ENCODE results near the gene MAPRE2.
"Not testable (repeated sequence)": the region's sequence is repeated elsewhere in the genome, so short reads cannot be mapped to it uniquely, and the experiment has no call there.

MAPRE2 gene

GRCh38 chr18:35106013-35106844, 65.0 kb downstream of the MAPRE2 start:
- no peak overlapping the region for H3K9ac ChIP-seq (ENCODE audit: low read length)
- no peaks in the 10 kb centered on the region for H3K36me3 ChIP-seq (ENCODE audit: control insufficient read depth in 1 of 2, insufficient read depth in 2 of 2, low read length in 2 of 2)
- H3K4me2 ChIP-seq (ENCODE audit: low read length) = no peak overlapping the region
- no peaks in the 10 kb centered on the region for H3K79me2 ChIP-seq (ENCODE audit: control insufficient read depth, insufficient read depth, low read length, poor library complexity)
- H2BK5ac ChIP-seq (ENCODE audit: low read depth, low read length, poor library complexity) = no peak overlapping the region
- no peak overlapping the region for H2BK120ac ChIP-seq (ENCODE audit: insufficient read depth, low read length, poor library complexity)
- no peak overlapping the region for H4K12ac ChIP-seq (ENCODE audit: low read depth, low read length)
- no peak overlapping the region for H4K91ac ChIP-seq (ENCODE audit: low read depth, low read length)
- H3K27ac ChIP-seq (ENCODE audit: low read depth, low read length) = no peak overlapping the region
- H3K4me1 ChIP-seq (ENCODE audit: control insufficient read depth in 1 of 2, insufficient read depth in 2 of 2, low read length in 2 of 2) = no peaks in the 10 kb centered on the region
- no peaks in the 10 kb centered on the region for H3K27me3 ChIP-seq (ENCODE audit: insufficient read depth, low read length)
- H3K23ac ChIP-seq (ENCODE audit: low read length) = no peak overlapping the region
- no peak overlapping the region for H3K18ac ChIP-seq (ENCODE audit: low read length)
- no peaks in the 10 kb centered on the region for H3K79me1 ChIP-seq (ENCODE audit: low read length)
- no peak for DNase-seq
- no peak overlapping the region for H2BK12ac ChIP-seq (ENCODE audit: low read length)
- H2AK5ac ChIP-seq (ENCODE audit: low read length) = no peak overlapping the region
- no peaks in the 10 kb centered on the region for H3K9me3 ChIP-seq (ENCODE audit: insufficient read depth, low read depth, low read length)
- no CpG with 5 or more reads among the region's 4 CpGs for WGBS (ENCODE audit: extremely low coverage, insufficient coverage, insufficient read length)
- H3K14ac ChIP-seq (ENCODE audit: low read length) = no peak overlapping the region
- H3K4ac ChIP-seq (ENCODE audit: low read depth, low read length) = no peak overlapping the region
- H3K4me3 ChIP-seq (ENCODE audit: low read depth, low read length) = no peak overlapping the region
- H4K8ac ChIP-seq (ENCODE audit: low read depth, low read length) = no peak overlapping the region
- no peak overlapping the region for H2AFZ ChIP-seq (ENCODE audit: insufficient read depth, low read length, poor library complexity)

- H3K23ac ChIP-seq (ENCODE audit: low read length) = no peak overlapping the region
- H2BK120ac ChIP-seq (ENCODE audit: insufficient read depth, low read length, poor library complexity) = no peak overlapping the region
- no peak overlapping the region for H2BK12ac ChIP-seq (ENCODE audit: low read length)
- no peak overlapping the region for H2BK5ac ChIP-seq (ENCODE audit: low read depth, low read length, poor library complexity)
- no peak overlapping the region for H3K18ac ChIP-seq (ENCODE audit: low read length)
- no peaks in the 10 kb centered on the region for H3K79me1 ChIP-seq (ENCODE audit: low read length)
- H3K79me2 ChIP-seq (ENCODE audit: control insufficient read depth, insufficient read depth, low read length, poor library complexity) = no peaks in the 10 kb centered on the region
- no peaks in the 10 kb centered on the region for H3K36me3 ChIP-seq (ENCODE audit: control insufficient read depth in 1 of 2, insufficient read depth in 2 of 2, low read length in 2 of 2)
- H3K14ac ChIP-seq (ENCODE audit: low read length) = no peak overlapping the region
- no peak overlapping the region for H3K27ac ChIP-seq (ENCODE audit: low read depth, low read length)
- no peak overlapping the region for H3K4me3 ChIP-seq (ENCODE audit: low read depth, low read length)
- no peak for DNase-seq
- no peak overlapping the region for H4K12ac ChIP-seq (ENCODE audit: low read depth, low read length)
- H3K4me2 ChIP-seq (ENCODE audit: low read length) = no peak overlapping the region
- H2AFZ ChIP-seq (ENCODE audit: insufficient read depth, low read length, poor library complexity) = no peak overlapping the region
- no peak overlapping the region for H4K8ac ChIP-seq (ENCODE audit: low read depth, low read length)
- H3K4ac ChIP-seq (ENCODE audit: low read depth, low read length) = no peak overlapping the region
- H3K4me1 ChIP-seq (ENCODE audit: control insufficient read depth in 1 of 2, insufficient read depth in 2 of 2, low read length in 2 of 2) = no peaks in the 10 kb centered on the region
- no peak overlapping the region for H2AK5ac ChIP-seq (ENCODE audit: low read length)
- WGBS (ENCODE audit: extremely low coverage, insufficient coverage, insufficient read length) = no CpG with 5 or more reads among the region's 2 CpGs
- no peak overlapping the region for H3K9ac ChIP-seq (ENCODE audit: low read length)
- H3K27me3 ChIP-seq (ENCODE audit: insufficient read depth, low read length) = no peaks in the 10 kb centered on the region
- no peak overlapping the region for H4K91ac ChIP-seq (ENCODE audit: low read depth, low read length)
- no peaks in the 10 kb centered on the region for H3K9me3 ChIP-seq (ENCODE audit: insufficient read depth, low read depth, low read length)
These were observed 65.6 kb downstream of the MAPRE2 start for GRCh38 chr18:35106845-35107148.

DNA sequence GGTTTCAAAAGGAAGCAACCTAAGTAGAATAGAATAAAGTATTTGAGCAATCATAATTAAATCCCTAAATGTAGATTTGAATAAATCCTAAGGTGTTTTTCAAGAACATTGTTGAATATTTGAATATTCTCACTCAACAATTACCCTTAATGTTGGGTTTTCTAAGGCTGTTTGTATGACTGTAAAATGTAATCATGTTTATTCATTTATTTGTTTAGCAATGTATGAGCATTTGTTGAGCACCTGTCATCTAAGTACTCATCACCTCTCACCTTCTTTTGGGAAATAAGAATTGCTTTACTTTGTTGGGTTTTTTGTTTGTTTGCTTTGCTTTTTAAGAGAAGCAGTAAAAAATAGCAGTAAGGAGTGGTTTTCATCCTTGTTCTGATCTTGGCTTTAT, 66.0 kb downstream of the MAPRE2 start:
- H2AFZ ChIP-seq (ENCODE audit: insufficient read depth, low read length, poor library complexity) = no peak overlapping the region
- no peak overlapping the region for H2BK12ac ChIP-seq (ENCODE audit: low read length)
- no peaks in the 10 kb centered on the region for H3K36me3 ChIP-seq (ENCODE audit: control insufficient read depth in 1 of 2, insufficient read depth in 2 of 2, low read length in 2 of 2)
- H2BK120ac ChIP-seq (ENCODE audit: insufficient read depth, low read length, poor library complexity) = no peak overlapping the region
- no peak overlapping the region for H2BK5ac ChIP-seq (ENCODE audit: low read depth, low read length, poor library complexity)
- H4K8ac ChIP-seq (ENCODE audit: low read depth, low read length) = no peak overlapping the region
- no peak for DNase-seq
- no peak overlapping the region for H3K14ac ChIP-seq (ENCODE audit: low read length)
- no peaks in the 10 kb centered on the region for H3K79me1 ChIP-seq (ENCODE audit: low read length)
- no peaks in the 10 kb centered on the region for H3K27me3 ChIP-seq (ENCODE audit: insufficient read depth, low read length)
- H3K9me3 ChIP-seq (ENCODE audit: insufficient read depth, low read depth, low read length) = no peaks in the 10 kb centered on the region
- H3K27ac ChIP-seq (ENCODE audit: low read depth, low read length) = no peak overlapping the region
- H3K9ac ChIP-seq (ENCODE audit: low read length) = no peak overlapping the region
- H4K12ac ChIP-seq (ENCODE audit: low read depth, low read length) = no peak overlapping the region
- H2AK5ac ChIP-seq (ENCODE audit: low read length) = no peak overlapping the region
- no peaks in the 10 kb centered on the region for H3K79me2 ChIP-seq (ENCODE audit: control insufficient read depth, insufficient read depth, low read length, poor library complexity)
- H3K4me1 ChIP-seq (ENCODE audit: control insufficient read depth in 1 of 2, insufficient read depth in 2 of 2, low read length in 2 of 2) = no peaks in the 10 kb centered on the region
- H3K4me2 ChIP-seq (ENCODE audit: low read length) = no peak overlapping the region
- no peak overlapping the region for H3K18ac ChIP-seq (ENCODE audit: low read length)
- no peak overlapping the region for H3K4me3 ChIP-seq (ENCODE audit: low read depth, low read length)
- no peak overlapping the region for H4K91ac ChIP-seq (ENCODE audit: low read depth, low read length)
- no peak overlapping the region for H3K4ac ChIP-seq (ENCODE audit: low read depth, low read length)
- H3K23ac ChIP-seq (ENCODE audit: low read length) = no peak overlapping the region

DNA sequence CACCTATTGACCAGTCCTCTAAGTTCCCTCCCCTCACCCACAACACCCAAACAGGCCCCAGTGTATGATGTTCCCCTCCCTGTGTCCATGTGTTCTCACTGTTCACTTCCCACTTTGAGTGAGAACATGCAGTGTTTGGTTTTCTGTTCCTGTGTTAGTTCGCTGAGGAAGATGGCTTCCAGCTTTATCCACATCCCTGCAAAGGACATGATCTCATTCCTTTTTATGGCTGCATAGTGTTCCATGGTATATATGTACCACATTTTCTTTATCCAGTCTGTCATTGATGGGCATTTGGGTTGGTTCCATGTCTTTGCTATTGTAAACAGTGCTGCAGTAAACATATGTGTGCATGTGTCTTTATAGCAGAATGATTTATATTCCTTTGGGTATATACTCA, 66.9 kb downstream of the MAPRE2 start:
- H4K8ac ChIP-seq (ENCODE audit: low read depth, low read length); H3K4me3 ChIP-seq (ENCODE audit: low read depth, low read length); H3K4me2 ChIP-seq (ENCODE audit: low read length); H3K23ac ChIP-seq (ENCODE audit: low read length); H3K9me3 ChIP-seq (ENCODE audit: insufficient read depth, low read depth, low read length); H2AK5ac ChIP-seq (ENCODE audit: low read length); H2BK12ac ChIP-seq (ENCODE audit: low read length); DNase-seq; H2AFZ ChIP-seq (ENCODE audit: insufficient read depth, low read length, poor library complexity); H2BK120ac ChIP-seq (ENCODE audit: insufficient read depth, low read length, poor library complexity); H3K27me3 ChIP-seq (ENCODE audit: insufficient read depth, low read length); H3K27ac ChIP-seq (ENCODE audit: low read depth, low read length); H3K36me3 ChIP-seq (ENCODE audit: control insufficient read depth in 1 of 2, insufficient read depth in 2 of 2, low read length in 2 of 2); H4K12ac ChIP-seq (ENCODE audit: low read depth, low read length); H4K91ac ChIP-seq (ENCODE audit: low read depth, low read length); H3K4ac ChIP-seq (ENCODE audit: low read depth, low read length); H3K79me1 ChIP-seq (ENCODE audit: low read length); H3K18ac ChIP-seq (ENCODE audit: low read length); H3K14ac ChIP-seq (ENCODE audit: low read length); H3K9ac ChIP-seq (ENCODE audit: low read length); H2BK5ac ChIP-seq (ENCODE audit: low read depth, low read length, poor library complexity); H3K4me1 ChIP-seq (ENCODE audit: control insufficient read depth in 1 of 2, insufficient read depth in 2 of 2, low read length in 2 of 2); H3K79me2 ChIP-seq (ENCODE audit: control insufficient read depth, insufficient read depth, low read length, poor library complexity): not testable (repeated sequence)
- WGBS (ENCODE audit: extremely low coverage, insufficient coverage, insufficient read length) = no CpG with 5 or more reads among the region's 1 CpG
